A549 (cell line): ENCODE results near the gene GLB1L2. TPM values are rescaled to one million over a fixed set of nuclear protein-coding genes. Genes with fewer than 3 reads are reported as not detected.

Experiments used
- ATAC-seq, 2 experiments: fragments of 200-7000 bp in 1 of 2; fragments of >200 bp in 1 of 2; cut with Nextera tagmentation in 1 of 2; cut with Tn5 transposase in 1 of 2; 3 replicates each; pipeline versions ENCODE4 v1.8.0 to v1.9.1; 2018 to 2020; ENCODE audit warnings: mild to moderate bottlenecking in 1 of 2, moderate library complexity in 1 of 2
- CTCF ChIA-PET: fragments of 300-600 bp; sonication (Branson Sonifier 250); formaldehyde crosslinking; extraction: SDS; loops from one replicate; lab custom pipeline; 2021; ENCODE audit warnings: antibody characterized with exemption, inconsistent platforms; lab: Yijun Ruan, JAX
- POLR2A ChIA-PET: fragments of 350-600 bp; formaldehyde crosslinking; extraction: SDS; loops from one replicate; lab custom pipeline; 2021; ENCODE audit warnings: antibody characterized with exemption, inconsistent platforms; lab: Yijun Ruan, JAX
- DNase-seq, 2 experiments: peaks; one replicate each; pipeline versions ENCODE4 v3.0.0 to v3.0.0-alpha.2; 2011 to 2016; ENCODE audit warnings: low read depth in 1 of 2, low spot score in 1 of 2
- FAIRE-seq: peaks from 2 replicates; lab custom pipeline; 2011; peaks lifted over from hg19 to GRCh38; lab: Jason Lieb, UNC
- H3K27ac ChIP-seq, 2 experiments: fragments of >200 bp; sonication (Bioruptor Twin); formaldehyde crosslinking; 3 replicates each; pipeline ENCODE4 v1.5.1; 2016 to 2017
- H3K4me1 ChIP-seq: fragments of >200 bp; sonication (Bioruptor Twin); formaldehyde crosslinking; 3 replicates; pipeline ENCODE4 v1.6.1; 2016
- H3K4me2 ChIP-seq: fragments of >200 bp; sonication (Bioruptor Twin); formaldehyde crosslinking; 3 replicates; pipeline ENCODE4 v1.6.1; 2016
- H3K4me3 ChIP-seq: fragments of >200 bp; sonication (Bioruptor Twin); formaldehyde crosslinking; 3 replicates; pipeline ENCODE4 v1.5.1; 2016
- H3K9me3 ChIP-seq: fragments of >200 bp; sonication (Bioruptor Twin); formaldehyde crosslinking; 3 replicates; pipeline ENCODE4 v1.6.1; 2016
- CBX8 ChIP-seq: fragments of 200-600 bp; sonication (generic); IDR thresholded peaks from 2 replicates; pipeline ENCODE4 v1.6.1; 2016
- CEBPB ChIP-seq, 2 experiments: fragments of >200 bp in 1 of 2; sonication (Bioruptor Twin) in 1 of 2; formaldehyde crosslinking in 1 of 2; IDR thresholded peaks; 2 replicates each; pipeline ENCODE4 v1.6.1; 2012 to 2016
- CHD4 ChIP-seq: fragments of 200-600 bp; sonication (generic); IDR thresholded peaks from 2 replicates; pipeline ENCODE4 v1.6.1; 2016; ENCODE audit warnings: antibody characterized with exemption, mild to moderate bottlenecking, borderline replicate concordance
- EHMT2 ChIP-seq: fragments of 200-600 bp; sonication (generic); IDR thresholded peaks from 2 replicates; pipeline ENCODE4 v1.6.1; 2016; ENCODE audit warnings: antibody characterized with exemption, low read depth, mild to moderate bottlenecking, moderate library complexity
- FOSL2 ChIP-seq, 2 experiments: fragments of 450-650 bp in 1 of 2; fragments of >200 bp in 1 of 2; sonication (Bioruptor Twin) in 1 of 2; formaldehyde crosslinking; IDR thresholded peaks; 2 replicates each; pipeline versions ENCODE4 v1.5.0 to v1.6.1; 2016 to 2020; ENCODE audit warnings: mild to moderate bottlenecking in 1 of 2, moderate library complexity in 1 of 2
- FOXS1 ChIP-seq: fragments of 250-450 bp; sonication (Bioruptor Pico); IDR thresholded peaks from 2 replicates; pipeline ENCODE4 v1.5.0; 2020; ENCODE audit warnings: mild to moderate bottlenecking, moderate library complexity
- GATA3 ChIP-seq: IDR thresholded peaks from 2 replicates; pipeline ENCODE4 v1.6.1; 2012; ENCODE audit warnings: borderline replicate concordance
- HEYL ChIP-seq: fragments of 250-450 bp; sonication (Bioruptor Pico); IDR thresholded peaks from 2 replicates; pipeline ENCODE4 v1.8.0; 2021; ENCODE audit warnings: mild to moderate bottlenecking, moderate library complexity
- HOXA7 ChIP-seq: fragments of 250-450 bp; sonication (Bioruptor Pico); IDR thresholded peaks from 2 replicates; pipeline ENCODE4 v1.5.0; 2020; ENCODE audit warnings: mild to moderate bottlenecking, moderate library complexity
- JUN ChIP-seq, 2 experiments: fragments of >200 bp; sonication (Bioruptor Twin); formaldehyde crosslinking; IDR thresholded peaks; 2 replicates in 1 of 2; 3 replicates in 1 of 2; pipeline ENCODE4 v1.6.1; 2016 to 2017
- KDM1A ChIP-seq: fragments of 200-600 bp; sonication (generic); IDR thresholded peaks from 2 replicates; pipeline ENCODE4 v1.6.1; 2016; ENCODE audit warnings: low read depth, mild to moderate bottlenecking
- KDM5A ChIP-seq: fragments of 200-600 bp; sonication (generic); IDR thresholded peaks from 2 replicates; pipeline ENCODE4 v1.6.1; 2016; ENCODE audit warnings: antibody characterized with exemption, mild to moderate bottlenecking
- NFE2L2 ChIP-seq: fragments of 150-350 bp; conservative IDR thresholded peaks from 2 replicates; pipeline ENCODE4 v1.6.1; 2014; ENCODE audit warnings: low read length
- PHF8 ChIP-seq: fragments of 200-600 bp; sonication (generic); IDR thresholded peaks from 2 replicates; pipeline ENCODE4 v1.6.1; 2016; ENCODE audit warnings: low read depth, mild to moderate bottlenecking, antibody characterized with exemption, moderate library complexity, borderline replicate concordance
- POLR2AphosphoS2 ChIP-seq: conservative IDR thresholded peaks from 2 replicates; pipeline ENCODE4 v1.6.1; 2012; ENCODE audit warnings: low read length, improper control_type of control experiment, inconsistent platforms
- RARB ChIP-seq: fragments of 250-450 bp; sonication (Bioruptor Pico); IDR thresholded peaks from 2 replicates; pipeline ENCODE4 v1.8.0; 2021; ENCODE audit warnings: mild to moderate bottlenecking, moderate library complexity
- SREBF2 ChIP-seq: fragments of 450-650 bp; IDR thresholded peaks from 2 replicates; pipeline ENCODE4 v1.6.1; 2014; ENCODE audit warnings: mild to moderate bottlenecking, moderate library complexity
- ZFP36 ChIP-seq: fragments of 450-650 bp; IDR thresholded peaks from 2 replicates; pipeline ENCODE4 v1.6.1; 2014; ENCODE audit warnings: borderline replicate concordance; ENCODE audit not compliant: partially characterized antibody
- ZNF302 ChIP-seq: fragments of 250-450 bp; sonication (Bioruptor Pico); IDR thresholded peaks from 2 replicates; pipeline ENCODE4 v1.9.0; 2021; ENCODE audit warnings: inconsistent platforms, mild to moderate bottlenecking, moderate library complexity
- WGBS: methylation state at CpG from one replicate; pipeline ENCODE4 v1.1.6; 2017; ENCODE audit errors: missing lambda C conversion rate; 5-methylcytosine and 5-hydroxymethylcytosine counted together
- polyA plus RNA-seq, 4 experiments: library from polyadenylated mRNA; depleted of rRNA in 3 of 4; stranded (reverse); fragments of >200 nt; fragmentation: RNase III in 1 of 4; extraction: RNeasy Plus Mini Kit Qiagen cat#74134 plus additional on column Dnase treatment in 1 of 4; gene quantifications; 2 replicates in 3 of 4; 3 replicates in 1 of 4; pipeline ENCODE4 v1.2.3, GENCODE V29; 2011 to 2017
- TF ChIP-seq, protein P1 (sequence below): IDR thresholded peaks from 2 replicates; pipeline ENCODE4 v1.6.1; 2012
- TF ChIP-seq, protein P2 (sequence below): fragments of 450-650 bp; IDR thresholded peaks from 2 replicates; pipeline ENCODE4 v1.6.1; 2014; ENCODE audit warnings: antibody characterized with exemption
- TF ChIP-seq, protein P3 (sequence below): IDR thresholded peaks from 2 replicates; pipeline ENCODE4 v1.6.1; 2012
- TF ChIP-seq, protein P4 (sequence below): fragments of >200 bp; sonication (Bioruptor Twin); formaldehyde crosslinking; IDR thresholded peaks from 2 replicates; pipeline ENCODE4 v1.6.1; 2016
- TF ChIP-seq, protein P5 (sequence below): fragments of 250-450 bp; sonication (Bioruptor Pico); IDR thresholded peaks from 2 replicates; pipeline ENCODE4 v1.5.0; 2021; ENCODE audit warnings: mild to moderate bottlenecking, moderate library complexity, borderline replicate concordance
- TF ChIP-seq, protein P6 (sequence below): fragments of 200-600 bp; sonication (generic); IDR thresholded peaks from 2 replicates; pipeline ENCODE4 v1.6.1; 2016; ENCODE audit warnings: antibody characterized with exemption, mild to moderate bottlenecking, moderate library complexity
- TF ChIP-seq, protein P7 (sequence below): IDR thresholded peaks from 2 replicates; pipeline ENCODE4 v1.6.1; 2012; ENCODE audit warnings: low read depth, borderline replicate concordance

Gene GLB1L2
- polyA plus RNA-seq, 2 of the 4 experiments (the other 2 are of a cell fraction), result 1.1 to 3.5 TPM

DNA sequence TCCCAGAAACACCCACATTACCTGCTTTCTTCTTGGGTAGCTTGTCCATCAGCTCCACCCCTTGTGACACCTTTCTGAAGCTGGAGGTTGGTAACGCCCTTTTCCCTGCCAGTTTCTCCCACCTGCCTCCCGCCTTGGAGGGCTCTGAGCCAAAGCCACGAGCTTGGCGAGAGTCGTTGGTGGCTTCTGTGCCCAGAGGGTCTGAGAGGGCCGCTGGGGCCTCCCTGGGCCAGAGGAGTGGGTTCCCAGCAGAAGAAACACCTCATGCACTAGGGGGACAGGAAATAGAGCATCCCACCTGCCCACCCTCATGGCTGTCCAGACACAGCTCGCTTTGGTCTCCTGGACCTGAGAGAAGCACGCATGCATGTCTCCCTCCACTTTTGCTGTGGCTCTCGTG, 42.4 kb downstream of the GLB1L2 start:
- TF ChIP-seq CBX8, result no peak
- TF ChIP-seq HOXA7 (CRISPR knock-in tag), result no peak
- no peak for TF ChIP-seq JUN (IDR thresholded peaks at IDR 0.05)
- TF ChIP-seq CEBPB (IDR thresholded peaks at IDR 0.05), result no peak
- TF ChIP-seq HEYL, result no peak
- TF ChIP-seq, protein P1, sequence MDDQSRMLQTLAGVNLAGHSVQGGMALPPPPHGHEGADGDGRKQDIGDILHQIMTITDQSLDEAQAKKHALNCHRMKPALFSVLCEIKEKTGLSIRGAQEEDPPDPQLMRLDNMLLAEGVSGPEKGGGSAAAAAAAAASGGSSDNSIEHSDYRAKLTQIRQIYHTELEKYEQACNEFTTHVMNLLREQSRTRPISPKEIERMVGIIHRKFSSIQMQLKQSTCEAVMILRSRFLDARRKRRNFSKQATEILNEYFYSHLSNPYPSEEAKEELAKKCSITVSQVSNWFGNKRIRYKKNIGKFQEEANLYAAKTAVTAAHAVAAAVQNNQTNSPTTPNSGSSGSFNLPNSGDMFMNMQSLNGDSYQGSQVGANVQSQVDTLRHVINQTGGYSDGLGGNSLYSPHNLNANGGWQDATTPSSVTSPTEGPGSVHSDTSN, result no peak
- no peak for TF ChIP-seq FOSL2 (IDR thresholded peaks at IDR 0.05)
- no peak for TF ChIP-seq FOSL2 (CRISPR knock-in tag; IDR thresholded peaks at IDR 0.05)
- TF ChIP-seq, protein P2, sequence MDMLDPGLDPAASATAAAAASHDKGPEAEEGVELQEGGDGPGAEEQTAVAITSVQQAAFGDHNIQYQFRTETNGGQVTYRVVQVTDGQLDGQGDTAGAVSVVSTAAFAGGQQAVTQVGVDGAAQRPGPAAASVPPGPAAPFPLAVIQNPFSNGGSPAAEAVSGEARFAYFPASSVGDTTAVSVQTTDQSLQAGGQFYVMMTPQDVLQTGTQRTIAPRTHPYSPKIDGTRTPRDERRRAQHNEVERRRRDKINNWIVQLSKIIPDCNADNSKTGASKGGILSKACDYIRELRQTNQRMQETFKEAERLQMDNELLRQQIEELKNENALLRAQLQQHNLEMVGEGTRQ, result no peak
- TF ChIP-seq, protein P3, sequence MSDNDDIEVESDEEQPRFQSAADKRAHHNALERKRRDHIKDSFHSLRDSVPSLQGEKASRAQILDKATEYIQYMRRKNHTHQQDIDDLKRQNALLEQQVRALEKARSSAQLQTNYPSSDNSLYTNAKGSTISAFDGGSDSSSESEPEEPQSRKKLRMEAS, result no peak
- no peak for TF ChIP-seq NFE2L2
- FAIRE-seq (no peak), ATAC-seq (no peak), DNase-seq (no peak)
- Histone ChIP-seq H3K4me3 (no peak overlapping the region), H3K4me1 (no peaks in the 10 kb centered on the region), H3K27ac (no peak overlapping the region), H3K9me3 (no peaks in the 10 kb centered on the region), H3K4me2 (no peak overlapping the region)
- ChIA-PET POLR2A (no interaction called here), CTCF (no interaction called here)
- WGBS, result 69% methylated on average over 6 of the region's 9 CpGs

DNA sequence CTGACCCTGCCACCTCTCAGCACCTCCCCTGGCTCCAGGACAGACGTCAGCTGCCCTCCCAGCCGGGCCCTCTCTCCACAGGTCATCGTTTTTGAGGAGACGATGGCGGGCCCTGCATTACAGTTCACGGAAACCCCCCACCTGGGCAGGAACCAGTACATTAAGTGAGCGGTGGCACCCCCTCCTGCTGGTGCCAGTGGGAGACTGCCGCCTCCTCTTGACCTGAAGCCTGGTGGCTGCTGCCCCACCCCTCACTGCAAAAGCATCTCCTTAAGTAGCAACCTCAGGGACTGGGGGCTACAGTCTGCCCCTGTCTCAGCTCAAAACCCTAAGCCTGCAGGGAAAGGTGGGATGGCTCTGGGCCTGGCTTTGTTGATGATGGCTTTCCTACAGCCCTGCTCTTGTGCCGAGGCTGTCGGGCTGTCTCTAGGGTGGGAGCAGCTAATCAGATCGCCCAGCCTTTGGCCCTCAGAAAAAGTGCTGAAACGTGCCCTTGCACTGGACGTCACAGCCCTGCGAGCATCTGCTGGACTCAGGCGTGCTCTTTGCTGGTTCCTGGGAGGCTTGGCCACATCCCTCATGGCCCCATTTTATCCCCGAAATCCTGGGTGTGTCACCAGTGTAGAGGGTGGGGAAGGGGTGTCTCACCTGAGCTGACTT, 43.2 kb downstream of the GLB1L2 start:
- ChIA-PET POLR2A (no interaction called here), CTCF (no interaction called here)
- H3K27ac ChIP-seq, result no peak overlapping the region
- no peak for DNase-seq
- no peak overlapping the region for H3K4me3 ChIP-seq
- no peak for ATAC-seq
- FAIRE-seq, result no peak
- H3K4me1 ChIP-seq, result no peaks in the 10 kb centered on the region
- H3K9me3 ChIP-seq, result no peaks in the 10 kb centered on the region
- no peak overlapping the region for H3K4me2 ChIP-seq
- TF ChIP-seq, protein P4, sequence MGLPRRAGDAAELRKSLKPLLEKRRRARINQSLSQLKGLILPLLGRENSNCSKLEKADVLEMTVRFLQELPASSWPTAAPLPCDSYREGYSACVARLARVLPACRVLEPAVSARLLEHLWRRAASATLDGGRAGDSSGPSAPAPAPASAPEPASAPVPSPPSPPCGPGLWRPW, result no peak
- TF ChIP-seq FOXS1 (CRISPR knock-in tag) (no peak), RARB (no peak), EHMT2 (no peak), KDM5A (no peak), POLR2AphosphoS2 (no peak), HEYL (no peak), NFE2L2 (no peak), CHD4 (no peak), KDM1A (no peak), ZNF302 (no peak), SREBF2 (no peak), ZFP36 (no peak), PHF8 (no peak), GATA3 (no peak), CEBPB (IDR thresholded peaks at IDR 0.05) (no peak)
- TF ChIP-seq, protein P5, sequence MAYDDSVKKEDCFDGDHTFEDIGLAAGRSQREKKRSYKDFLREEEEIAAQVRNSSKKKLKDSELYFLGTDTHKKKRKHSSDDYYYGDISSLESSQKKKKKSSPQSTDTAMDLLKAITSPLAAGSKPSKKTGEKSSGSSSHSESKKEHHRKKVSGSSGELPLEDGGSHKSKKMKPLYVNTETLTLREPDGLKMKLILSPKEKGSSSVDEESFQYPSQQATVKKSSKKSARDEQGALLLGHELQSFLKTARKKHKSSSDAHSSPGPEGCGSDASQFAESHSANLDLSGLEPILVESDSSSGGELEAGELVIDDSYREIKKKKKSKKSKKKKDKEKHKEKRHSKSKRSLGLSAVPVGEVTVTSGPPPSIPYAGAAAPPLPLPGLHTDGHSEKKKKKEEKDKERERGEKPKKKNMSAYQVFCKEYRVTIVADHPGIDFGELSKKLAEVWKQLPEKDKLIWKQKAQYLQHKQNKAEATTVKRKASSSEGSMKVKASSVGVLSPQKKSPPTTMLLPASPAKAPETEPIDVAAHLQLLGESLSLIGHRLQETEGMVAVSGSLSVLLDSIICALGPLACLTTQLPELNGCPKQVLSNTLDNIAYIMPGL (CRISPR knock-in tag), result no peak
- TF ChIP-seq, protein P6, sequence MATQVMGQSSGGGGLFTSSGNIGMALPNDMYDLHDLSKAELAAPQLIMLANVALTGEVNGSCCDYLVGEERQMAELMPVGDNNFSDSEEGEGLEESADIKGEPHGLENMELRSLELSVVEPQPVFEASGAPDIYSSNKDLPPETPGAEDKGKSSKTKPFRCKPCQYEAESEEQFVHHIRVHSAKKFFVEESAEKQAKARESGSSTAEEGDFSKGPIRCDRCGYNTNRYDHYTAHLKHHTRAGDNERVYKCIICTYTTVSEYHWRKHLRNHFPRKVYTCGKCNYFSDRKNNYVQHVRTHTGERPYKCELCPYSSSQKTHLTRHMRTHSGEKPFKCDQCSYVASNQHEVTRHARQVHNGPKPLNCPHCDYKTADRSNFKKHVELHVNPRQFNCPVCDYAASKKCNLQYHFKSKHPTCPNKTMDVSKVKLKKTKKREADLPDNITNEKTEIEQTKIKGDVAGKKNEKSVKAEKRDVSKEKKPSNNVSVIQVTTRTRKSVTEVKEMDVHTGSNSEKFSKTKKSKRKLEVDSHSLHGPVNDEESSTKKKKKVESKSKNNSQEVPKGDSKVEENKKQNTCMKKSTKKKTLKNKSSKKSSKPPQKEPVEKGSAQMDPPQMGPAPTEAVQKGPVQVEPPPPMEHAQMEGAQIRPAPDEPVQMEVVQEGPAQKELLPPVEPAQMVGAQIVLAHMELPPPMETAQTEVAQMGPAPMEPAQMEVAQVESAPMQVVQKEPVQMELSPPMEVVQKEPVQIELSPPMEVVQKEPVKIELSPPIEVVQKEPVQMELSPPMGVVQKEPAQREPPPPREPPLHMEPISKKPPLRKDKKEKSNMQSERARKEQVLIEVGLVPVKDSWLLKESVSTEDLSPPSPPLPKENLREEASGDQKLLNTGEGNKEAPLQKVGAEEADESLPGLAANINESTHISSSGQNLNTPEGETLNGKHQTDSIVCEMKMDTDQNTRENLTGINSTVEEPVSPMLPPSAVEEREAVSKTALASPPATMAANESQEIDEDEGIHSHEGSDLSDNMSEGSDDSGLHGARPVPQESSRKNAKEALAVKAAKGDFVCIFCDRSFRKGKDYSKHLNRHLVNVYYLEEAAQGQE, result no peak
- TF ChIP-seq, protein P1, result no peak
- TF ChIP-seq, protein P7, sequence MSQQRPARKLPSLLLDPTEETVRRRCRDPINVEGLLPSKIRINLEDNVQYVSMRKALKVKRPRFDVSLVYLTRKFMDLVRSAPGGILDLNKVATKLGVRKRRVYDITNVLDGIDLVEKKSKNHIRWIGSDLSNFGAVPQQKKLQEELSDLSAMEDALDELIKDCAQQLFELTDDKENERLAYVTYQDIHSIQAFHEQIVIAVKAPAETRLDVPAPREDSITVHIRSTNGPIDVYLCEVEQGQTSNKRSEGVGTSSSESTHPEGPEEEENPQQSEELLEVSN, result no peak
- 67% methylated on average over 8 of the region's 16 CpGs for WGBS
